NCI-H748 (cell line): ENCODE results near the gene NFKBIE.
"Not testable (repeated sequence)": the region's sequence is repeated elsewhere in the genome, so short reads cannot be mapped to it uniquely, and the experiment has no call there.

Source experiments
- DNase-seq: peaks from one replicate; lab custom pipeline; 2025; ENCODE audit not compliant: unreplicated experiment; lab: John Stamatoyannopoulos, UW

NFKBIE gene

GRCh38 chr6:44247338-44248302 is 17.7 kb downstream of the NFKBIE start:
- DNase-seq, result peak; percentile 66

GRCh38 chr6:44246663-44247337 is 18.6 kb downstream of the NFKBIE start, which contains the start of gene HSP90AB1:
Gene HSP90AB1, plus strand, starts transcription at chr6:44247101. Its CDS starts 1,529 bp downstream, at chr6:44248630.
- DNase-seq, result peak; percentile 100

- DNase-seq, result peak; percentile 91
These were observed 19.3 kb downstream of the NFKBIE start for GRCh38 chr6:44245912-44246662.

- no peak for DNase-seq
These were observed 19.9 kb downstream of the NFKBIE start for GRCh38 chr6:44245391-44245911.

GRCh38 chr6:44243345-44243744 is 22.0 kb downstream of the NFKBIE start:
- DNase-seq, result no peak

GRCh38 chr6:44238687-44239350 is 26.5 kb downstream of the NFKBIE start:
- DNase-seq, result no peak

- DNase-seq, result peak; percentile 80
These were observed 27.4 kb downstream of the NFKBIE start for GRCh38 chr6:44237813-44238433.

- DNase-seq, result peak; percentile 91
These were observed 28.1 kb downstream of the NFKBIE start for GRCh38 chr6:44237021-44237812.

- DNase-seq, result no peak
These were observed 29.3 kb downstream of the NFKBIE start for GRCh38 chr6:44235891-44236516.

- DNase-seq, result no peak
These were observed 30.1 kb downstream of the NFKBIE start for GRCh38 chr6:44235269-44235668.

- DNase-seq, result peak; percentile 28
These were observed 31.0 kb downstream of the NFKBIE start for GRCh38 chr6:44234101-44235025.

- no peak for DNase-seq
These were observed 31.7 kb downstream of the NFKBIE start for GRCh38 chr6:44233567-44234100.

GRCh38 chr6:44232676-44233566 is 32.4 kb downstream of the NFKBIE start:
- no peak for DNase-seq

GRCh38 chr6:44231426-44231825 is 33.9 kb downstream of the NFKBIE start:
- not testable (repeated sequence) for DNase-seq

GRCh38 chr6:44230034-44230675 is 35.2 kb downstream of the NFKBIE start:
- DNase-seq, result no peak
